Cerebellar nuclear complex (tissue), 1 donor: Measurements from ENCODE around the gene GRAMD1B.
"Not testable (repeated sequence)": the region's sequence is repeated elsewhere in the genome, so short reads cannot be mapped to it uniquely, and the experiment has no call there.

Source experiments
- DNase-seq, 2 experiments: peaks; one replicate each; lab custom pipeline; 2025; lab: John Stamatoyannopoulos, UW

Gene GRAMD1B

GRCh38 chr11:123640677-123641494, 210.8 kb downstream of the GRAMD1B start:
- DNase-seq: no peak

- no peak for DNase-seq
These were observed 211.4 kb downstream of the GRAMD1B start for GRCh38 chr11:123641495-123641840.

GRCh38 chr11:123642435-123642834, 212.4 kb downstream of the GRAMD1B start:
- DNase-seq: no peak

- DNase-seq: no peak
These were observed 215.4 kb downstream of the GRAMD1B start for GRCh38 chr11:123645286-123645975.

GRCh38 chr11:123650901-123651300, 220.8 kb downstream of the GRAMD1B start:
- no peak for DNase-seq

- no peak for DNase-seq
These were observed 222.5 kb downstream of the GRAMD1B start for GRCh38 chr11:123652599-123652998.

- no peak for DNase-seq
These were observed 223.4 kb downstream of the GRAMD1B start for GRCh38 chr11:123653483-123653826.

GRCh38 chr11:123653827-123654565, 223.9 kb downstream of the GRAMD1B start:
- DNase-seq: no peak

GRCh38 chr11:123654566-123655081, 224.6 kb downstream of the GRAMD1B start, which contains the start of gene SCN3B:
Gene SCN3B, minus strand, starts transcription at chr11:123654624. Its CDS starts 823 bp downstream, at chr11:123653801.
- DNase-seq: peak in 1 of 2 experiments; percentile 23

GRCh38 chr11:123659311-123659710, 229.2 kb downstream of the GRAMD1B start:
- DNase-seq: no peak

- not testable (repeated sequence) for DNase-seq
These were observed 229.9 kb downstream of the GRAMD1B start for GRCh38 chr11:123659965-123660364.

- DNase-seq: no peak
These were observed 235.2 kb downstream of the GRAMD1B start for GRCh38 chr11:123665306-123665705.

GRCh38 chr11:123670081-123670480, 240.0 kb downstream of the GRAMD1B start:
- no peak for DNase-seq

GRCh38 chr11:123671534-123671933, 241.5 kb downstream of the GRAMD1B start:
- no peak for DNase-seq

- DNase-seq: no peak
These were observed 242.5 kb downstream of the GRAMD1B start for GRCh38 chr11:123672568-123672967.

GRCh38 chr11:123674297-123674696, 244.2 kb downstream of the GRAMD1B start:
- DNase-seq: no peak
